Type B pancreatic cell (in vitro differentiated cells): Measurements from ENCODE around the gene KCNQ5. TPM values are rescaled to one million over a fixed set of nuclear protein-coding genes. Genes with fewer than 3 reads are reported as not detected.

Source experiments
- DNase-seq: peaks from one replicate; pipeline ENCODE4 v3.0.0; 2021; ENCODE audit warnings: mixed read lengths; ENCODE audit not compliant: unreplicated experiment; ENCODE audit errors: extremely low spot score
- H3K27ac Mint-ChIP-seq: 2 replicates; pipeline ENCODE4 v1.8.0; 2021; ENCODE audit warnings: mild to moderate bottlenecking, mixed read lengths
- H3K27me3 Mint-ChIP-seq: 2 replicates; pipeline ENCODE4 v1.8.0; 2021; ENCODE audit warnings: mixed read lengths
- H3K36me3 Mint-ChIP-seq: 2 replicates; pipeline ENCODE4 v1.8.0; 2021; ENCODE audit warnings: mixed read lengths
- H3K4me1 Mint-ChIP-seq: one replicate; pipeline ENCODE4 v1.8.0; 2021; ENCODE audit warnings: mixed read lengths; ENCODE audit not compliant: unreplicated experiment
- H3K4me3 Mint-ChIP-seq: 2 replicates; pipeline ENCODE4 v1.8.0; 2021; ENCODE audit warnings: mild to moderate bottlenecking, mixed read lengths
- H3K9me3 Mint-ChIP-seq: 2 replicates; pipeline ENCODE4 v1.8.0; 2021; ENCODE audit warnings: mixed read lengths
- CTCF ChIP-seq: fragments of 200-600 bp; sonication (generic); conservative IDR thresholded peaks from 2 replicates; pipeline ENCODE4 v1.5.0; 2021; ENCODE audit warnings: antibody characterized with exemption, mild to moderate bottlenecking
- microRNA-seq: library from miRNA; unstranded; fragments of <30 nt; microRNA quantifications from one replicate; pipeline ENCODE4, GENCODE V29; 2020
- total RNA-seq: library from RNA; stranded (reverse); gene quantifications from 2 replicates; pipeline ENCODE4 v1.2.1, GENCODE V29; 2021; ENCODE audit warnings: low replicate concordance

The KCNQ5 gene
- total RNA-seq, 1 donor from 2014 or later: 1.7 TPM

GRCh38 chr6:73240730-73241129 is 618.9 kb downstream of the KCNQ5 start:
- Mint-ChIP-seq H3K27me3 (no peaks in the 10 kb centered on the region), H3K27ac (no peak overlapping the region), H3K36me3 (no peaks in the 10 kb centered on the region)

GRCh38 chr6:73242001-73242400 is 620.1 kb downstream of the KCNQ5 start:
- H3K27me3 Mint-ChIP-seq: no peaks in the 10 kb centered on the region
- TF ChIP-seq CTCF: no peak
- no peak overlapping the region for H3K27ac Mint-ChIP-seq
- DNase-seq: no peak
- no peaks in the 10 kb centered on the region for H3K9me3 Mint-ChIP-seq
- no peaks in the 10 kb centered on the region for H3K36me3 Mint-ChIP-seq
- H3K4me1 Mint-ChIP-seq: no peaks in the 10 kb centered on the region
- H3K4me3 Mint-ChIP-seq: no peak overlapping the region

More at GRCh38 chr6:73240730-73241129, 618.9 kb downstream of the KCNQ5 start:
- Mint-ChIP-seq H3K4me1 (no peaks in the 10 kb centered on the region), H3K9me3 (no peaks in the 10 kb centered on the region), H3K4me3 (no peak overlapping the region)
- no peak for DNase-seq
- TF ChIP-seq CTCF: no peak

Small RNA genes within 50 kb of the gene (microRNA-seq; reads per million reads assigned to microRNA genes)
- not detected for gene MIR4282
